Esophagus squamous epithelium (tissue), 5 donors: ENCODE data around the gene CBX4. TPM values are rescaled to one million over a fixed set of nuclear protein-coding genes. Genes with fewer than 3 reads are reported as not detected.

Experiments
- DNase-seq: peaks from one replicate; lab custom pipeline; 2025; lab: John Stamatoyannopoulos, UW
- H3K27ac ChIP-seq, 4 donors: fragments of 200-600 bp; sonication (generic); one replicate each; pipeline ENCODE4 v1.5.1; 2016 to 2019; ENCODE audit warnings: mild to moderate bottlenecking in 1 of 4
- H3K27me3 ChIP-seq, 4 donors: fragments of 200-600 bp; sonication (generic); 1 replicate in 3 of 4; 2 replicates in 1 of 4; pipeline versions ENCODE4 v1.5.1 to v1.6.0; 2017 to 2021; ENCODE audit warnings: antibody characterized with exemption in 1 of 4
- H3K36me3 ChIP-seq, 3 donors: fragments of 200-600 bp; sonication (generic); one replicate each; pipeline ENCODE4 v1.5.1; 2016 to 2019
- H3K4me1 ChIP-seq, 3 donors: fragments of 200-600 bp; sonication (generic); one replicate each; pipeline ENCODE4 v1.5.1; 2017 to 2019
- H3K4me3 ChIP-seq, 4 donors: fragments of 200-600 bp; sonication (generic); 1 replicate in 3 of 4; 2 replicates in 1 of 4; pipeline ENCODE4 v1.5.1; 2016 to 2019; ENCODE audit warnings: mild to moderate bottlenecking in 2 of 4, moderate library complexity in 1 of 4
- H3K9me3 ChIP-seq, 3 donors: fragments of 200-600 bp; sonication (generic); one replicate each; pipeline ENCODE4 v1.5.1; 2016 to 2019
- CTCF ChIP-seq, 6 experiments: fragments of 450-650 bp in 4 of 6; fragments of 200-600 bp in 2 of 6; sonication (generic) in 2 of 6; IDR thresholded peaks; one replicate each; pipeline ENCODE4 v1.5.1; 2016 to 2019; ENCODE audit warnings: antibody characterized with exemption in 6 of 6, mild to moderate bottlenecking in 4 of 6, moderate library complexity in 4 of 6
- POLR2A ChIP-seq, 4 donors: fragments of 450-650 bp; IDR thresholded peaks; one replicate each; pipeline ENCODE4 v1.6.1; 2017; ENCODE audit warnings: antibody characterized with exemption in 4 of 4, mild to moderate bottlenecking in 4 of 4, moderate library complexity in 3 of 4
- WGBS, 2 donors: methylation state at CpG; one replicate each; pipeline ENCODE4 v1.1.5; 2018; 5-methylcytosine and 5-hydroxymethylcytosine counted together
- intact Hi-C: fragments of 100-400 bp; cut with DNase I; formaldehyde crosslinking; loops from one replicate; pipeline ENCODE4 v1.15.0; 2022
- total RNA-seq, 4 donors: library from RNA; depleted of rRNA; stranded (reverse); fragments of >200 nt; gene quantifications; one replicate each; pipeline ENCODE4 v1.1.0, GENCODE V29; 2016
- donor health status: DM: yes; HTN: yes; CAD: no.

CBX4 gene
- 10 to 100 TPM in 3 of 4 donors, 1 to 10 TPM in 1; 9.0 to 26.3 (median 17.1) TPM for total RNA-seq

GRCh38 chr17:79839356-79840268 is at the start of gene CBX4:
CBX4 (minus strand) TSS chr17:79839440; CDS start chr17:79839251, 189 bp downstream.
- H3K27ac ChIP-seq, result peak within 1 kb of the TSS; percentile 95 to 99 (median 98)
- 4 to 6% methylated on average over 9 to 11 of the region's 103 CpGs for WGBS, 2 donors
- peaks cover 21 to 51% (median 35%) of the 10 kb centered on the region in 4 donors for H3K27me3 ChIP-seq

GRCh38 chr17:79888009-79888540 is 48.8 kb upstream of the CBX4 start:
- Histone ChIP-seq H3K4me1 (peaks cover 0 to 26% (median 6%) of the 10 kb centered on the region in 3 donors), H3K36me3 (no peaks in the 10 kb centered on the region), H3K4me3 (no peak overlapping the region), H3K27me3 (peaks cover 0 to 83% (median 0%) of the 10 kb centered on the region in 4 donors), H3K27ac (no peak overlapping the region), H3K9me3 (no peaks in the 10 kb centered on the region)
- DNase-seq, result no peak
- TF ChIP-seq CTCF (IDR thresholded peaks at IDR 0.05) (no peak), POLR2A (IDR thresholded peaks at IDR 0.05) (no peak)
- intact Hi-C loops, result no loop called here
- 91 to 92% methylated on average over 9 to 10 of the region's 17 CpGs for WGBS, 2 donors

More at GRCh38 chr17:79839356-79840268, at the start of gene CBX4:
- peaks cover 70 to 90% (median 73%) of the 10 kb centered on the region in 3 donors for H3K4me1 ChIP-seq
- TF ChIP-seq POLR2A (IDR thresholded peaks at IDR 0.05) (peak in 2 of 4 donors; percentile 82 to 88), CTCF (IDR thresholded peaks at IDR 0.05) (peak; percentile 47 to 95 (median 82))
- intact Hi-C loops, result loop anchor here (5.0 to 10.0 kb wide), 2 partner anchors 42 to 145 kb away; partner anchors contain the start of gene CBX8
- peaks cover 5 to 10% (median 10%) of the 10 kb centered on the region in 3 donors for H3K36me3 ChIP-seq
- no peaks in the 10 kb centered on the region for H3K9me3 ChIP-seq
- peak; percentile 74 for DNase-seq
- H3K4me3 ChIP-seq, result peak within 1 kb of the TSS; percentile 76 to 90 (median 88)

- TF ChIP-seq CTCF (IDR thresholded peaks at IDR 0.05) (no peak), POLR2A (IDR thresholded peaks at IDR 0.05) (no peak)
- peaks cover 0 to 78% (median 0%) of the 10 kb centered on the region in 4 donors for H3K27me3 ChIP-seq
- no peak overlapping the region for H3K4me3 ChIP-seq
- H3K27ac ChIP-seq, result no peak overlapping the region
- intact Hi-C loops, result no loop called here
- DNase-seq, result no peak
- H3K36me3 ChIP-seq, result no peaks in the 10 kb centered on the region
- H3K4me1 ChIP-seq, result peaks cover 0 to 21% (median 6%) of the 10 kb centered on the region in 3 donors
- 78 to 85% methylated on average over 13 to 14 of the region's 14 CpGs for WGBS, 2 donors
- no peaks in the 10 kb centered on the region for H3K9me3 ChIP-seq
Measured at GRCh38 chr17:79887451-79887991, 48.3 kb upstream of the CBX4 start.

- no peaks in the 10 kb centered on the region for H3K9me3 ChIP-seq
- no peaks in the 10 kb centered on the region for H3K4me1 ChIP-seq
- intact Hi-C loops, result no loop called here
- 60 to 70% methylated on average over 5 to 7 of the region's 7 CpGs for WGBS, 2 donors
- DNase-seq, result no peak
- H3K36me3 ChIP-seq, result no peaks in the 10 kb centered on the region
- TF ChIP-seq CTCF (IDR thresholded peaks at IDR 0.05) (no peak), POLR2A (IDR thresholded peaks at IDR 0.05) (no peak)
- H3K27ac ChIP-seq, result no peak overlapping the region
- H3K27me3 ChIP-seq, result peaks cover 0 to 55% (median 0%) of the 10 kb centered on the region in 4 donors
- H3K4me3 ChIP-seq, result no peak overlapping the region
Measured at GRCh38 chr17:79883202-79883601, 44.0 kb upstream of the CBX4 start.
